HCT116 (cell line): Measurements from ENCODE around the gene HUNK. TPM values are rescaled to one million over a fixed set of nuclear protein-coding genes. Genes with fewer than 3 reads are reported as not detected.

ENCODE experiments used
- ATAC-seq: fragments of 200-7000 bp; cut with Tn5 transposase; 2 replicates; pipeline ENCODE4 v1.9.1; 2020; ENCODE audit warnings: mild to moderate bottlenecking, moderate library complexity
- BruUV-seq: library from RNA; stranded (reverse); fragments of 400-500 nt; replicated peaks from 2 replicates; lab custom pipeline; 2021; lab: Mats Ljungman, UMichigan
- CTCF ChIA-PET: fragments of 300-600 bp; sonication (Branson Sonifier 250); formaldehyde crosslinking; loops from one replicate; lab custom pipeline; 2021; ENCODE audit warnings: antibody characterized with exemption; lab: Charles Lee
- POLR2A ChIA-PET: fragments of 300-600, 350-600 bp; sonication (Branson Sonifier 250); formaldehyde crosslinking; loops from one replicate; lab custom pipeline; 2021; ENCODE audit warnings: antibody characterized with exemption; lab: Charles Lee
- RAD21 ChIA-PET, 2 experiments: fragments of 300-600 bp; sonication (Branson Sonifier 250); formaldehyde crosslinking; loops; one replicate each; lab custom pipeline; 2023; ENCODE audit warnings: low total read pairs in 2 of 2; ENCODE audit not compliant: uncharacterized antibody in 2 of 2, unreplicated experiment in 2 of 2, low non-redundant PET in 1 of 2; lab: Charles Lee
- DNase-seq: peaks from one replicate; pipeline ENCODE4 v3.0.0-alpha.2; 2010; ENCODE audit warnings: low read depth, low spot score
- H2AFZ ChIP-seq: fragments of 200-600 bp; shearing (Covaris generic), sonication (generic); 2 replicates; pipeline ENCODE4 v1.6.1; 2017; ENCODE audit warnings: low read depth, mixed run types, mixed read lengths, antibody characterized with exemption, low read length; ENCODE audit not compliant: poor library complexity, severe bottlenecking
- H3K27ac ChIP-seq: 2 replicates; pipeline ENCODE4 v1.5.1; 2012; ENCODE audit warnings: low read depth, low read length
- H3K27me3 ChIP-seq: fragments of 200-600 bp; sonication (generic); 2 replicates; pipeline ENCODE4 v1.6.1; 2016; ENCODE audit warnings: mixed run types, low read length, mixed read lengths; ENCODE audit not compliant: insufficient read depth
- H3K36me3 ChIP-seq, 2 experiments: fragments of 200-500 bp in 1 of 2; fragments of 200-600 bp in 1 of 2; sonication (Bioruptor generic) in 1 of 2; sonication (generic) in 1 of 2; 2 replicates each; pipeline versions ENCODE4 v1.5.1 to v1.6.1; 2014 to 2016; ENCODE audit warnings: low read length in 2 of 2, inconsistent platforms in 1 of 2, mixed read lengths in 1 of 2, mixed run types in 1 of 2; ENCODE audit not compliant: insufficient read depth in 2 of 2, control insufficient read depth in 1 of 2
- H3K4me1 ChIP-seq, 2 experiments: fragments of 200-600 bp in 1 of 2; sonication (generic) in 1 of 2; 2 replicates each; pipeline versions ENCODE4 v1.5.1 to v1.6.1; 2012 to 2017; ENCODE audit warnings: low read length in 2 of 2, inconsistent platforms in 1 of 2, mild to moderate bottlenecking in 1 of 2, mixed read lengths in 1 of 2, mixed run types in 1 of 2, moderate library complexity in 1 of 2; ENCODE audit not compliant: insufficient read depth in 2 of 2, control insufficient read depth in 1 of 2
- H3K4me2 ChIP-seq: fragments of 200-600 bp; sonication (generic); 2 replicates; pipeline ENCODE4 v1.6.1; 2017; ENCODE audit warnings: mixed run types, low read length, mixed read lengths
- H3K4me3 ChIP-seq, 2 experiments: fragments of 200-600 bp in 1 of 2; sonication (generic) in 1 of 2; replicated peaks in 1 of 2; 2 replicates each; pipeline ENCODE4 v1.5.1; 2011 to 2016; ENCODE audit warnings: low read length in 2 of 2, control low read depth in 1 of 2, low read depth in 1 of 2, mild to moderate bottlenecking in 1 of 2, mixed read lengths in 1 of 2, mixed run types in 1 of 2
- H3K79me2 ChIP-seq: fragments of 200-600 bp; sonication (generic); 2 replicates; pipeline ENCODE4 v1.6.1; 2017; ENCODE audit warnings: mild to moderate bottlenecking, mixed run types, low read length, moderate library complexity, mixed read lengths; ENCODE audit not compliant: insufficient read depth
- H3K9ac ChIP-seq: fragments of 200-600 bp; sonication (generic); 2 replicates; pipeline ENCODE4 v1.6.1; 2016; ENCODE audit warnings: low read length, mixed read lengths
- H3K9me2 ChIP-seq: fragments of 200-600 bp; sonication (generic), shearing (Covaris generic); 2 replicates; pipeline ENCODE4 v1.6.1; 2017; ENCODE audit warnings: mixed run types, mild to moderate bottlenecking, moderate library complexity; ENCODE audit not compliant: insufficient read depth
- H3K9me3 ChIP-seq, 2 experiments: fragments of 200-500 bp in 1 of 2; fragments of 200-600 bp in 1 of 2; sonication (Bioruptor generic) in 1 of 2; sonication (generic) in 1 of 2; 2 replicates each; pipeline ENCODE4 v1.6.1; 2014 to 2017; ENCODE audit warnings: low read length in 2 of 2, mixed read lengths in 2 of 2, inconsistent platforms in 1 of 2, low read depth in 1 of 2, mild to moderate bottlenecking in 1 of 2, mixed run types in 1 of 2, moderate library complexity in 1 of 2; ENCODE audit not compliant: control insufficient read depth in 1 of 2, insufficient read depth in 1 of 2
- H4K20me1 ChIP-seq: fragments of 200-600 bp; sonication (generic), shearing (Covaris generic); 2 replicates; pipeline ENCODE4 v1.6.1; 2017; ENCODE audit warnings: mixed run types, mild to moderate bottlenecking, moderate library complexity; ENCODE audit not compliant: insufficient read depth
- CBX3 ChIP-seq: IDR thresholded peaks from 2 replicates; pipeline ENCODE4 v1.6.1; 2012; ENCODE audit warnings: low read depth
- CEBPB ChIP-seq: IDR thresholded peaks from 2 replicates; pipeline ENCODE4 v1.6.1; 2012; ENCODE audit warnings: low read depth
- ELF1 ChIP-seq: IDR thresholded peaks from 2 replicates; pipeline ENCODE4 v1.6.1; 2012; ENCODE audit warnings: low read depth, borderline replicate concordance
- EZH2 ChIP-seq: fragments of 200-600 bp; sonication (generic); IDR thresholded peaks from 2 replicates; pipeline ENCODE4 v1.6.1; 2017; ENCODE audit warnings: antibody characterized with exemption, mixed run types
- EZH2phosphoT487 ChIP-seq: fragments of 200-600 bp; IDR thresholded peaks from 2 replicates; pipeline ENCODE4 v1.6.1; 2018; ENCODE audit warnings: antibody characterized with exemption, borderline replicate concordance
- RAD21 ChIP-seq: IDR thresholded peaks from 2 replicates; pipeline ENCODE4 v1.6.1; 2012; ENCODE audit warnings: low read depth, mild to moderate bottlenecking
- SIN3A ChIP-seq: IDR thresholded peaks from 2 replicates; pipeline ENCODE4 v1.6.1; 2012; ENCODE audit warnings: low read depth
- SP1 ChIP-seq: IDR thresholded peaks from 2 replicates; pipeline ENCODE4 v1.6.1; 2012; ENCODE audit warnings: low read depth
- YY1 ChIP-seq: IDR thresholded peaks from 2 replicates; pipeline ENCODE4 v1.6.1; 2011; ENCODE audit warnings: low read length, low read depth, moderate library complexity, mild to moderate bottlenecking; ENCODE audit not compliant: insufficient replicate concordance; ENCODE audit errors: extremely low read depth
- intact Hi-C: fragments of 100-400 bp; cut with micrococcal nuclease; formaldehyde crosslinking; loops from 2 replicates; pipeline ENCODE4 v1.10.0; 2022
- total RNA-seq: library from RNA; stranded (reverse); gene quantifications from one replicate; pipeline ENCODE4 v1.2.1, GENCODE V29; 2021; ENCODE audit not compliant: unreplicated experiment
- TF ChIP-seq, protein P1 (sequence below), 3 experiments: fragments of 200-600 bp in 1 of 3; sonication (generic) in 1 of 3; IDR thresholded peaks in 2 of 3; conservative IDR thresholded peaks in 1 of 3; 2 replicates each; pipeline ENCODE4 v1.5.1; 2012 to 2017; ENCODE audit warnings: low read depth in 2 of 3, low read length in 2 of 3, antibody characterized with exemption in 1 of 3, borderline replicate concordance in 1 of 3, control low read depth in 1 of 3, mild to moderate bottlenecking in 1 of 3, mixed read lengths in 1 of 3, mixed run types in 1 of 3, moderate library complexity in 1 of 3; ENCODE audit not compliant: insufficient read depth in 1 of 3
- TF ChIP-seq, protein P2 (sequence below): IDR thresholded peaks from 2 replicates; pipeline ENCODE4 v1.6.1; 2012
- TF ChIP-seq, protein P3 (sequence below): IDR thresholded peaks from 2 replicates; pipeline ENCODE4 v1.6.1; 2011; ENCODE audit warnings: mild to moderate bottlenecking, low read length, moderate library complexity; ENCODE audit not compliant: insufficient replicate concordance; ENCODE audit errors: extremely low read depth

Gene HUNK
- total RNA-seq, 1 experiment from 2014 or later = not detected

DNA sequence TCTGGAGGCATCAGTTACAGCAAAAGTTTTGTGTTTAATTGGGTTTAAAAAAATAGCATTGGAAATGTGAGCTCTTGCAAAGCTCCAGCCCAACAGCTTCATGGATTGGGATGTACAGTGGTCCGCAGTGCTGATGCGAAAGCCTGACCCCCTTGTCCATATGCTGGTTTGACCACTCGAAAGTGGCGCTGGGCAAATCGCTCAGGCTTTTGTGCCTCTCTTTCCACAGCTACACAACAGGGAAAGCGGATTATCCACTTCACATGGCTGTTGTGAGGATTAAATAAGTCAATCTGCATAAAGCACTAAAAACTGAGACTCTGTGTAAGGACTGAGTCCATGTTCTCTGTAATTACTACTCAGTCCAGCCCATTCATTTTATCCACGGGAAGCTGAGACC lies 57.2 kb downstream of the HUNK start:
- Histone ChIP-seq H3K4me1 (no peaks in the 10 kb centered on the region), H2AFZ (no peak overlapping the region), H3K9ac (no peak overlapping the region), H3K9me3 (no peaks in the 10 kb centered on the region), H3K9me2 (no peaks in the 10 kb centered on the region), H3K4me2 (no peak overlapping the region), H3K79me2 (no peaks in the 10 kb centered on the region), H3K27ac (no peak overlapping the region)
- DNase-seq = no peak
- intact Hi-C loops = no loop called here
- ChIA-PET RAD21 (no interaction called here), CTCF (no interaction called here)
- no TSS peak for BruUV-seq
- ATAC-seq = no peak
- no peak for TF ChIP-seq SP1
- TF ChIP-seq CEBPB = no peak
- TF ChIP-seq ELF1 = no peak
- no peak for TF ChIP-seq RAD21
- no peak for TF ChIP-seq EZH2
- TF ChIP-seq, protein P1, sequence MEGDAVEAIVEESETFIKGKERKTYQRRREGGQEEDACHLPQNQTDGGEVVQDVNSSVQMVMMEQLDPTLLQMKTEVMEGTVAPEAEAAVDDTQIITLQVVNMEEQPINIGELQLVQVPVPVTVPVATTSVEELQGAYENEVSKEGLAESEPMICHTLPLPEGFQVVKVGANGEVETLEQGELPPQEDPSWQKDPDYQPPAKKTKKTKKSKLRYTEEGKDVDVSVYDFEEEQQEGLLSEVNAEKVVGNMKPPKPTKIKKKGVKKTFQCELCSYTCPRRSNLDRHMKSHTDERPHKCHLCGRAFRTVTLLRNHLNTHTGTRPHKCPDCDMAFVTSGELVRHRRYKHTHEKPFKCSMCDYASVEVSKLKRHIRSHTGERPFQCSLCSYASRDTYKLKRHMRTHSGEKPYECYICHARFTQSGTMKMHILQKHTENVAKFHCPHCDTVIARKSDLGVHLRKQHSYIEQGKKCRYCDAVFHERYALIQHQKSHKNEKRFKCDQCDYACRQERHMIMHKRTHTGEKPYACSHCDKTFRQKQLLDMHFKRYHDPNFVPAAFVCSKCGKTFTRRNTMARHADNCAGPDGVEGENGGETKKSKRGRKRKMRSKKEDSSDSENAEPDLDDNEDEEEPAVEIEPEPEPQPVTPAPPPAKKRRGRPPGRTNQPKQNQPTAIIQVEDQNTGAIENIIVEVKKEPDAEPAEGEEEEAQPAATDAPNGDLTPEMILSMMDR (IDR thresholded peaks at IDR 0.05 in 2 of 3, conservative IDR thresholded peaks at IDR 0.05 in 1 of 3; ENCODE audit: borderline replicate concordance in 1 of 3, insufficient read depth in 1 of 3, low read depth in 2 of 3, low read length in 2 of 3) = no peak
- TF ChIP-seq EZH2phosphoT487 = no peak
- TF ChIP-seq, protein P2, sequence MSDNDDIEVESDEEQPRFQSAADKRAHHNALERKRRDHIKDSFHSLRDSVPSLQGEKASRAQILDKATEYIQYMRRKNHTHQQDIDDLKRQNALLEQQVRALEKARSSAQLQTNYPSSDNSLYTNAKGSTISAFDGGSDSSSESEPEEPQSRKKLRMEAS = no peak
- TF ChIP-seq CBX3 = no peak
- TF ChIP-seq, protein P3, sequence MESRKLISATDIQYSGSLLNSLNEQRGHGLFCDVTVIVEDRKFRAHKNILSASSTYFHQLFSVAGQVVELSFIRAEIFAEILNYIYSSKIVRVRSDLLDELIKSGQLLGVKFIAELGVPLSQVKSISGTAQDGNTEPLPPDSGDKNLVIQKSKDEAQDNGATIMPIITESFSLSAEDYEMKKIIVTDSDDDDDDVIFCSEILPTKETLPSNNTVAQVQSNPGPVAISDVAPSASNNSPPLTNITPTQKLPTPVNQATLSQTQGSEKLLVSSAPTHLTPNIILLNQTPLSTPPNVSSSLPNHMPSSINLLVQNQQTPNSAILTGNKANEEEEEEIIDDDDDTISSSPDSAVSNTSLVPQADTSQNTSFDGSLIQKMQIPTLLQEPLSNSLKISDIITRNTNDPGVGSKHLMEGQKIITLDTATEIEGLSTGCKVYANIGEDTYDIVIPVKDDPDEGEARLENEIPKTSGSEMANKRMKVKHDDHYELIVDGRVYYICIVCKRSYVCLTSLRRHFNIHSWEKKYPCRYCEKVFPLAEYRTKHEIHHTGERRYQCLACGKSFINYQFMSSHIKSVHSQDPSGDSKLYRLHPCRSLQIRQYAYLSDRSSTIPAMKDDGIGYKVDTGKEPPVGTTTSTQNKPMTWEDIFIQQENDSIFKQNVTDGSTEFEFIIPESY = no peak
- no peak for TF ChIP-seq SIN3A
- no peak for TF ChIP-seq YY1
- TF ChIP-seq, all 23 proteins: peak for 0
- POLR2A ChIA-PET = no interaction called here
- Histone ChIP-seq H3K27me3 (peaks cover 12% of the 10 kb centered on the region), H3K36me3 (no peaks in the 10 kb centered on the region; a peak in 1 of 4 replicates), H3K4me3 (no peak overlapping the region), H4K20me1 (no peaks in the 10 kb centered on the region)
